PC-3 (cell line): Measurements from ENCODE around the gene ZNF322. TPM values are rescaled to one million over a fixed set of nuclear protein-coding genes. Genes with fewer than 3 reads are reported as not detected.

ENCODE experiments used
- ATAC-seq: fragments of 200-7000 bp; cut with Tn5 transposase; 2 replicates; pipeline ENCODE4 v1.9.1; 2020; ENCODE audit warnings: mild to moderate bottlenecking, moderate library complexity
- BruUV-seq: library from RNA; stranded (reverse); fragments of 400-500 nt; replicated peaks from 2 replicates; lab custom pipeline; 2021; lab: Mats Ljungman, UMichigan
- CTCF ChIA-PET: fragments of 300-600 bp; sonication (Branson Sonifier 250); formaldehyde crosslinking; loops from one replicate; lab custom pipeline; 2022; ENCODE audit warnings: antibody characterized with exemption; lab: Charles Lee
- POLR2A ChIA-PET: fragments of 300-600 bp; sonication (Branson Sonifier 250); formaldehyde crosslinking; loops from one replicate; lab custom pipeline; 2022; ENCODE audit warnings: antibody characterized with exemption; ENCODE audit not compliant: unreplicated experiment; lab: Charles Lee
- DNase-seq: peaks from one replicate; pipeline ENCODE4 v3.0.0-alpha.2; 2015
- H2AFZ ChIP-seq: fragments of 300-600 bp; sonication (generic); 2 replicates; pipeline ENCODE4 v1.6.0; 2016; ENCODE audit warnings: antibody characterized with exemption, low read length
- H3F3A ChIP-seq: fragments of 300-600 bp; sonication (generic); one replicate; pipeline ENCODE4 v1.6.0; 2017; ENCODE audit warnings: antibody characterized with exemption, low read length, control low read depth, mild to moderate bottlenecking; ENCODE audit not compliant: unreplicated experiment
- H3K27ac ChIP-seq: fragments of 300-600 bp; sonication (generic); 2 replicates; pipeline ENCODE4 v1.5.1; 2016; ENCODE audit warnings: mild to moderate bottlenecking, low read length
- H3K27me3 ChIP-seq: fragments of 300-600 bp; sonication (generic); 2 replicates; pipeline ENCODE4 v1.6.1; 2016; ENCODE audit warnings: low read length, mixed read lengths
- H3K36me3 ChIP-seq: fragments of 300-600 bp; sonication (generic); 2 replicates; pipeline ENCODE4 v1.6.1; 2016; ENCODE audit warnings: low read depth, mixed run types, low read length, mixed read lengths
- H3K4me1 ChIP-seq: fragments of 300-600 bp; sonication (generic); 2 replicates; pipeline ENCODE4 v1.5.1; 2016; ENCODE audit warnings: low read length; ENCODE audit not compliant: insufficient read depth
- H3K4me2 ChIP-seq: fragments of 300-600 bp; sonication (generic); 2 replicates; pipeline ENCODE4 v1.6.0; 2016; ENCODE audit warnings: low read length
- H3K4me3 ChIP-seq: fragments of 300-600 bp; sonication (generic); 2 replicates; pipeline ENCODE4 v1.5.1; 2016; ENCODE audit warnings: mild to moderate bottlenecking, low read length, mixed read lengths
- H3K79me2 ChIP-seq: fragments of 300-600 bp; sonication (generic); 2 replicates; pipeline ENCODE4 v1.6.1; 2017; ENCODE audit warnings: low read length, mixed read lengths
- H3K9ac ChIP-seq: fragments of 300-600 bp; sonication (generic); 2 replicates; pipeline ENCODE4 v1.6.0; 2016; ENCODE audit warnings: mild to moderate bottlenecking, low read length
- H3K9me2 ChIP-seq: fragments of 300-600 bp; sonication (generic); replicated peaks from 2 replicates; pipeline ENCODE4 v1.6.1; 2016; ENCODE audit warnings: mixed run types, low read length, mixed read lengths
- H3K9me3 ChIP-seq: fragments of 300-600 bp; sonication (generic); 2 replicates; pipeline ENCODE4 v1.6.1; 2016; ENCODE audit warnings: low read length, mixed read lengths
- H4K20me1 ChIP-seq: fragments of 300-600 bp; sonication (generic); 2 replicates; pipeline ENCODE4 v1.6.1; 2016; ENCODE audit warnings: low read length, mixed read lengths
- EZH2 ChIP-seq: fragments of 300-600 bp; sonication (generic); IDR thresholded peaks from one replicate; pipeline ENCODE4 v1.6.1; 2017; ENCODE audit warnings: antibody characterized with exemption, mild to moderate bottlenecking, low read length; ENCODE audit not compliant: unreplicated experiment
- EZH2phosphoT487 ChIP-seq: fragments of 300-600 bp; sonication (generic); IDR thresholded peaks from 2 replicates; pipeline ENCODE4 v1.6.1; 2018; ENCODE audit warnings: mild to moderate bottlenecking, antibody characterized with exemption, low read length, borderline replicate concordance
- intact Hi-C: fragments of 100-400 bp; cut with micrococcal nuclease; formaldehyde crosslinking; loops from 2 replicates; pipeline ENCODE4 v1.9.0; 2023
- total RNA-seq: library from RNA; depleted of rRNA; stranded (reverse); fragments of >200 nt; gene quantifications from 2 replicates; pipeline ENCODE4 v1.2.3, GENCODE V29; 2014
- TF ChIP-seq, protein P1 (sequence below): fragments of 300-600 bp; sonication (generic); conservative IDR thresholded peaks from 2 replicates; pipeline ENCODE4 v1.5.1; 2017; ENCODE audit warnings: antibody characterized with exemption, low read depth, mild to moderate bottlenecking, low read length

The ZNF322 gene
- total RNA-seq, 1 experiment from 2014 or later: 15.7 TPM

DNA sequence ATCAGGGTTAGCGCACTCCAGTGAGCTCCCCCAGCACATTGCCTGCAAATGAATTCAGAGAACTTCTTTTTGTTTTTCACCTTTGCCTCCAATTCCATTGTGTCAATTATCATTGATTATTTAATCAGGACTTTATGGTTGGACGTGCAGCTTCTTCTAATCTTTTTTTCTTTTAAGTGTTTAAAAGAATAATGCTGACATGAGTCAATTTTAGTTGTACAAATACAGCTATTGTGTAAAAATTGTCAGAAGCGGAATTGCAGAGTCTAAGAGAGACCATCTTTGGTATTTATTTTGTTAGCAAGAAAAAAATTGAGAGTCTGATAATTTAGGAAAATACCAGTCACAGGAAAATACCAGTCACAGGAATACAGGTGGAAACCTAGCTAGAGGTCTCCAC is 57.3 kb downstream of the ZNF322 start:
- no peaks in the 10 kb centered on the region for H3K27me3 ChIP-seq
- no peaks in the 10 kb centered on the region for H3K9me2 ChIP-seq
- H4K20me1 ChIP-seq: no peaks in the 10 kb centered on the region
- DNase-seq: no peak
- intact Hi-C loops: no loop called here
- H3K4me1 ChIP-seq: peaks cover 10% of the 10 kb centered on the region; the same call in 1 of the 2 replicates
- H3K9me3 ChIP-seq: no peaks in the 10 kb centered on the region
- no TSS peak for BruUV-seq
- no peaks in the 10 kb centered on the region for H3F3A ChIP-seq
- CTCF ChIA-PET: no interaction called here
- H3K4me3 ChIP-seq: no peak overlapping the region
- ATAC-seq: no peak
- peaks cover 16% of the 10 kb centered on the region for H3K79me2 ChIP-seq
- no peak overlapping the region for H3K4me2 ChIP-seq
- H2AFZ ChIP-seq: no peak overlapping the region
- POLR2A ChIA-PET: no interaction called here
- TF ChIP-seq EZH2phosphoT487 (no peak), EZH2 (no peak)
- TF ChIP-seq, protein P1, sequence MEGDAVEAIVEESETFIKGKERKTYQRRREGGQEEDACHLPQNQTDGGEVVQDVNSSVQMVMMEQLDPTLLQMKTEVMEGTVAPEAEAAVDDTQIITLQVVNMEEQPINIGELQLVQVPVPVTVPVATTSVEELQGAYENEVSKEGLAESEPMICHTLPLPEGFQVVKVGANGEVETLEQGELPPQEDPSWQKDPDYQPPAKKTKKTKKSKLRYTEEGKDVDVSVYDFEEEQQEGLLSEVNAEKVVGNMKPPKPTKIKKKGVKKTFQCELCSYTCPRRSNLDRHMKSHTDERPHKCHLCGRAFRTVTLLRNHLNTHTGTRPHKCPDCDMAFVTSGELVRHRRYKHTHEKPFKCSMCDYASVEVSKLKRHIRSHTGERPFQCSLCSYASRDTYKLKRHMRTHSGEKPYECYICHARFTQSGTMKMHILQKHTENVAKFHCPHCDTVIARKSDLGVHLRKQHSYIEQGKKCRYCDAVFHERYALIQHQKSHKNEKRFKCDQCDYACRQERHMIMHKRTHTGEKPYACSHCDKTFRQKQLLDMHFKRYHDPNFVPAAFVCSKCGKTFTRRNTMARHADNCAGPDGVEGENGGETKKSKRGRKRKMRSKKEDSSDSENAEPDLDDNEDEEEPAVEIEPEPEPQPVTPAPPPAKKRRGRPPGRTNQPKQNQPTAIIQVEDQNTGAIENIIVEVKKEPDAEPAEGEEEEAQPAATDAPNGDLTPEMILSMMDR: no peak
- H3K27ac ChIP-seq: no peak overlapping the region
- no peak overlapping the region for H3K9ac ChIP-seq
- H3K36me3 ChIP-seq: peaks cover 12% of the 10 kb centered on the region

DNA sequence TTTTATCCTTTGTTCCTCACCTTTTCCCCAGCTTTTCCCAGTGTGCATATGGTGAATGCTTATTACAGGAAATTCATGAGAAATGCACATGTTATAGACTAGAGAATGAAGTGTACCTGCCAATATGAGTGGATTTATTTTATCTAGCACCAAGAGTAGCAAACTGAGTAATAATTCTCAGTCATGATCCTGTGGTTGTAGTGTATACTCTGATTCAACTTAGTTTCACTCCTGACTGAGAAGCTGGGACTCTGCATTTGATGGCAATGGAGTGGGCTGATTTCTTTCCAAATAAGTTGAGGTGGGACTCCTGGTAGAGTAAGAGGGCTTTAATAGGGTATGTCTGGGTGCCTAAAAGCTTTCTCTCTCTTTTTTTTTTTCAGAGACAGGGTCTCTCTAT is 58.8 kb downstream of the ZNF322 start:
- no peaks in the 10 kb centered on the region for H3K9me3 ChIP-seq
- peaks cover 10% of the 10 kb centered on the region; the same call in 1 of the 2 replicates for H3K4me1 ChIP-seq
- ChIA-PET CTCF (no interaction called here), POLR2A (interaction anchor here (0.5 to 0.7 kb wide), 2 partner anchors 31 to 488 kb away, joined by 3 read pairs; no protein-coding TSS in a partner anchor)
- H3K4me2 ChIP-seq: no peak overlapping the region
- H3F3A ChIP-seq: peaks cover 5% of the 10 kb centered on the region
- DNase-seq (no peak), ATAC-seq (no peak)
- BruUV-seq: no TSS peak
- TF ChIP-seq, protein P1: no peak
- H3K9me2 ChIP-seq: no peaks in the 10 kb centered on the region
- no peaks in the 10 kb centered on the region for H4K20me1 ChIP-seq
- H3K79me2 ChIP-seq: peaks cover 21% of the 10 kb centered on the region
- intact Hi-C loops: no loop called here
- no peak overlapping the region for H2AFZ ChIP-seq
- H3K9ac ChIP-seq: no peak overlapping the region
- no peaks in the 10 kb centered on the region for H3K27me3 ChIP-seq
- H3K27ac ChIP-seq: no peak overlapping the region
- H3K4me3 ChIP-seq: no peak overlapping the region
- H3K36me3 ChIP-seq: peaks cover 12% of the 10 kb centered on the region

DNA sequence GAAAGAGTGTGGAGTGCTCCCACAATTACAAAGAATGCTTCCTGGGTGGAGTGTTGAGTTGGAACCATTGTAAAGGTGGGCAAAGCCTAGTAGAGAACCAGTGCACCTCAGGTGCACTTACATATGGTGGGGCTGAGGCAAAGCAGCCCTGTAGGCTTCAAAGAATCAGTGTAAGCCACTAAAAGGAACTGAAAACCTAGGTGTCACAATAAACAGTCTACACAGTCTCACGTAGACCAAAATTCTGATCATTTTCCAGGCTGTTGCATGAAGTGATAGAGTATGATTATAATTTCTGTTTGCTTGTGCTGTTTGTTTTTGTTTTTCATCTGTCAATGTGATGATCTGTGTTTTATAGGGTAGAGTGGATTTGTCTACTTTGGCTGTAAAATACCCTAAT is 60.0 kb downstream of the ZNF322 start:
- peaks cover 10% of the 10 kb centered on the region; the same call in 1 of the 2 replicates for H3K4me1 ChIP-seq
- DNase-seq (no peak), ATAC-seq (no peak)
- H4K20me1 ChIP-seq: no peaks in the 10 kb centered on the region
- no peaks in the 10 kb centered on the region for H3K9me2 ChIP-seq
- H3F3A ChIP-seq: peaks cover 5% of the 10 kb centered on the region
- no peak overlapping the region for H2AFZ ChIP-seq
- no peaks in the 10 kb centered on the region for H3K27me3 ChIP-seq
- peaks cover 12% of the 10 kb centered on the region for H3K36me3 ChIP-seq
- intact Hi-C loops: loop anchor here (5.0 kb wide), 1 partner anchor 533 kb away; a partner anchor contains a TSS
- peaks cover 21% of the 10 kb centered on the region for H3K79me2 ChIP-seq
- POLR2A ChIA-PET: no interaction called here
- H3K9ac ChIP-seq: no peak overlapping the region
- TF ChIP-seq, protein P1: no peak
- TF ChIP-seq EZH2 (no peak), EZH2phosphoT487 (no peak)
- no peaks in the 10 kb centered on the region for H3K9me3 ChIP-seq
- no peak overlapping the region for H3K4me3 ChIP-seq
- H3K27ac ChIP-seq: no peak overlapping the region
- no TSS peak for BruUV-seq
- CTCF ChIA-PET: no interaction called here
- H3K4me2 ChIP-seq: no peak overlapping the region
